Mesothelial cell of epicardium (in vitro differentiated cells): ENCODE results near the gene MYLK4. TPM values are rescaled to one million over a fixed set of nuclear protein-coding genes. Genes with fewer than 3 reads are reported as not detected.

Experiments
- DNase-seq, 2 experiments: peaks; one replicate each; pipeline ENCODE4 v3.0.0; 2021; ENCODE audit warnings: low spot score in 2 of 2; ENCODE audit not compliant: unreplicated experiment in 2 of 2
- H3K27ac Mint-ChIP-seq: 2 replicates; pipeline ENCODE4 v1.8.0; 2021; ENCODE audit warnings: mixed read lengths
- H3K27me3 Mint-ChIP-seq: 2 replicates; pipeline ENCODE4 v1.8.0; 2021; ENCODE audit warnings: low read depth, mixed read lengths
- H3K36me3 Mint-ChIP-seq: 2 replicates; pipeline ENCODE4 v1.8.0; 2021; ENCODE audit warnings: mixed read lengths
- H3K4me1 Mint-ChIP-seq: 2 replicates; pipeline ENCODE4 v1.8.0; 2021; ENCODE audit warnings: mixed read lengths
- H3K4me3 Mint-ChIP-seq: 2 replicates; pipeline ENCODE4 v1.8.0; 2021; ENCODE audit warnings: mild to moderate bottlenecking, moderate library complexity, mixed read lengths
- H3K9me3 Mint-ChIP-seq: 2 replicates; pipeline ENCODE4 v1.8.0; 2021; ENCODE audit warnings: mixed read lengths
- total RNA-seq: library from RNA; stranded (reverse); gene quantifications from 3 replicates; pipeline ENCODE4 v1.2.1, GENCODE V29; 2021
- TF ChIP-seq, protein P1 (sequence below): fragments of 200-600 bp; sonication (generic); IDR thresholded peaks from one replicate; pipeline ENCODE4 v1.5.0; 2021; ENCODE audit warnings: antibody characterized with exemption; ENCODE audit not compliant: unreplicated experiment

The MYLK4 gene
- total RNA-seq, 1 donor from 2014 or later = 0.89 TPM

DNA sequence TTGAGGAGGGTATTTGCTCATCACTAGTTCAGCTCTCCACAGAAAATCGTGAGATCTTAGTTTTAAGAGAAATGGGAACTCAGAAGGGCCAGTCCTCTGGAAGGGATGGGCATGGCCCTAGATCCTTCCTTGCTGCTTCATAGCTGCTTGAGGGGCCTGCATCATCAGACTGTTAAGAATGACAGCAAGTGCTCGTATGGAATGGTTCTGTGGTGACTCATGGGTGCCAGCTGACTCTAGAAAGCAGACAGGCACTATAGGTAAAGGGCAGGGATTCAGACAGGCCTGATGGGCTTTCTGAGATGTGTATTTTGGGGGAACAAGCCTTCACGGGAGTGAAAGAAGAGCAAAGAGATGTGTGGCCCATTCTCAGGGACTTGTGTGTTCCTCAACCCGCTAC lies 90.8 kb downstream of the MYLK4 start:
- Mint-ChIP-seq H3K27me3 (no peaks in the 10 kb centered on the region), H3K9me3 (no peaks in the 10 kb centered on the region), H3K4me3 (no peak overlapping the region), H3K36me3 (no peaks in the 10 kb centered on the region), H3K27ac (no peak overlapping the region), H3K4me1 (no peaks in the 10 kb centered on the region)
- DNase-seq = no peak
- TF ChIP-seq, protein P1, sequence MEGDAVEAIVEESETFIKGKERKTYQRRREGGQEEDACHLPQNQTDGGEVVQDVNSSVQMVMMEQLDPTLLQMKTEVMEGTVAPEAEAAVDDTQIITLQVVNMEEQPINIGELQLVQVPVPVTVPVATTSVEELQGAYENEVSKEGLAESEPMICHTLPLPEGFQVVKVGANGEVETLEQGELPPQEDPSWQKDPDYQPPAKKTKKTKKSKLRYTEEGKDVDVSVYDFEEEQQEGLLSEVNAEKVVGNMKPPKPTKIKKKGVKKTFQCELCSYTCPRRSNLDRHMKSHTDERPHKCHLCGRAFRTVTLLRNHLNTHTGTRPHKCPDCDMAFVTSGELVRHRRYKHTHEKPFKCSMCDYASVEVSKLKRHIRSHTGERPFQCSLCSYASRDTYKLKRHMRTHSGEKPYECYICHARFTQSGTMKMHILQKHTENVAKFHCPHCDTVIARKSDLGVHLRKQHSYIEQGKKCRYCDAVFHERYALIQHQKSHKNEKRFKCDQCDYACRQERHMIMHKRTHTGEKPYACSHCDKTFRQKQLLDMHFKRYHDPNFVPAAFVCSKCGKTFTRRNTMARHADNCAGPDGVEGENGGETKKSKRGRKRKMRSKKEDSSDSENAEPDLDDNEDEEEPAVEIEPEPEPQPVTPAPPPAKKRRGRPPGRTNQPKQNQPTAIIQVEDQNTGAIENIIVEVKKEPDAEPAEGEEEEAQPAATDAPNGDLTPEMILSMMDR = no peak

DNA sequence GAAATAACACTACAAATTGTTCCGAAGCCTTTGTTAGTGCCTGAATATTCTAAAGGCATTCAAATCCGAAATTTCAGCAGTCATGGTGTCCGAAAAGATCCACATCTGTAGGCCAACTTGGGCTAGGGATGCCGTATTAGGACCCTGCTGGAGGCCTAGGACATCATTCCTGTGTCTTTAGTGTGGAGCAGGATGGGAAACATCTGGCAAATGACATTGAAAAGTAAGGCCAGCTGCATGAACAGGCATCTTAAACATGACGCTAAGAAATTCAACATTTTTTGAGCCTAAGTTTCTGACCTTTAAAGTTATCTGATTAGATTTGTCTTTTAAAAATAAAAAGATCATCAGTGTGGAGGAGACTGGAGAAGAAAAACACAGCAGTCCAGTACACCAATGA lies 91.3 kb downstream of the MYLK4 start:
- Mint-ChIP-seq H3K27ac (no peak overlapping the region), H3K27me3 (no peaks in the 10 kb centered on the region), H3K4me3 (no peak overlapping the region), H3K9me3 (no peaks in the 10 kb centered on the region), H3K36me3 (no peaks in the 10 kb centered on the region), H3K4me1 (no peaks in the 10 kb centered on the region)
- TF ChIP-seq, protein P1 = no peak
- no peak for DNase-seq

DNA sequence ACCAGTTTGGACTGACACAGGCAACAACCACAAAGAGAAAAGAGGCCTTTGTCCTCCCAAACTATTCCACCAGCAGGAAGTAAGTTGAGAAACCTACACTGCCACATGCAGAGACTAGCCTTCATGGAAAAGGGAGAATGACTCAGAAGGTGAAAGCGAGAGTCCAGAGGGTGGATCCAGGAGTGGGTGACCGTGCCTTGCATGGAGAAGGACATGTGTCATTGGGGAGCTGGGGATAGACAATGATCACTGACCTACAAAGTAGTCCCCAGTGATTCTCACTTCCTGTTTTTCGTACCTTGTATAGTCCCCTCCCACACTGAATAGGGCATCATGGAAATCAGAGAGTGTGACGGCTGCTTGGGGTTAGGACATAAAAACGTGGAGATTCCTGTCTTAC lies 91.9 kb downstream of the MYLK4 start:
- H3K4me3 Mint-ChIP-seq = no peak overlapping the region
- peaks cover 1% of the 10 kb centered on the region for H3K9me3 Mint-ChIP-seq
- H3K27me3 Mint-ChIP-seq = no peaks in the 10 kb centered on the region
- H3K4me1 Mint-ChIP-seq = no peaks in the 10 kb centered on the region
- TF ChIP-seq, protein P1 = no peak
- H3K36me3 Mint-ChIP-seq = no peaks in the 10 kb centered on the region
- H3K27ac Mint-ChIP-seq = no peak overlapping the region
- no peak for DNase-seq

DNA sequence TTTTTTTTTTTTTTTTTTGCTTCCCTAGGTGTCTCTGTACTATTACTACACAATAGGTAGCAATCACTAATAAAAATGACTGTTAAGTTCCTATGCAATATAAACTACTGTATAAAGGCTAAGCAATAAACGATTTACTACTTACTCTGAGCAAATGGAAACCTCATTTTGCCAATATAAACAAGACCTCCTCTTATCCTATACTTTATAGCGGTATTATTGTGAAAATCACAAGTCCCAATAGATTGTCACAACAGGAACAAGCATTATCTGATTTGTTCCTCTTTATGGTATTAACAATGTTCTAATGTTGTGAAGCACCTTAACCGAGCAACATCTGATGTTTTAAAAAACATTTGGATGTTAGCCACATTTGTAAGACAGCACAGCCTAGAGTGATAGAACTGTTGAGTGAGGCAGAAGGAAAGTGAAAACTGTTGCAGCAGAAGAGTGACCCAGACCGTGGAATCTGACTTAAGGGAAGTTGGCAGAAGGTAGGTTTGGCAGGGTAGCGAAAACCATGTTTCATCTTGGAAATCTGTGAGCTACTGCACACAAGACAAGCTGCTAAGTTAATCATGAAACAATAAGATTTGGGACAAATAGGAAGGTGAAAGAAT lies 94.2 kb downstream of the MYLK4 start:
- Mint-ChIP-seq H3K27me3 (no peaks in the 10 kb centered on the region), H3K9me3 (peaks cover 18% of the 10 kb centered on the region), H3K4me3 (no peak overlapping the region), H3K36me3 (peaks cover 9% of the 10 kb centered on the region), H3K4me1 (no peaks in the 10 kb centered on the region), H3K27ac (no peak overlapping the region)
- no peak for DNase-seq
- TF ChIP-seq, protein P1 = no peak

DNA sequence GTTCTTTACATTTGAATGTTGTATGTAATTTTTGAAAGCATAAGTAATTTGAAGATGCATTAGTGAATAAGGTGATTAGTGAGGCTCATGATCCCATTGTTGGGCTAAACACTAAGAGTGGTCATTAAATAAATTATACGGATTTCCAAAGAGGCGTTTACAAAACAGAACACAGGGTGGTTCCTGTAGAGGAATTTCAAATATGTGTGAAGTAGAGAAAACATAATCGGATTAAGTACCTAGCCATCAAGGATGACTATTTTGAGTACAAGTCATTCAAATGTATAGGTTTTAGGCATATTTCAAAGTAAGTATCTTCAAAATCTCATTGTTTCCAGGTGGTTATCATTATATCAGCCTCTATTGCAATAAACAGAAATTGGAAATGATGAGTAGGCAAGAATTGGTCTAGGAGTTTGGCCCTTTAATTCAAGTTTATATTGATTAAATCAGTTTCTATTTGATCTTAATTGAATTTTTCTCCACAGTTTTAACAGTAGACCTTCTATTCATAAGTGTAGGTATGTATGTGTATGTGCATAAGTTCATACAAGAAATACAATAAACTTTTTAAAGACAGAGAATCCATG lies 94.8 kb downstream of the MYLK4 start:
- no peaks in the 10 kb centered on the region for H3K4me1 Mint-ChIP-seq
- H3K27ac Mint-ChIP-seq = no peak overlapping the region
- no peak overlapping the region for H3K4me3 Mint-ChIP-seq
- TF ChIP-seq, protein P1 = no peak
- no peak for DNase-seq
- peaks cover 18% of the 10 kb centered on the region for H3K9me3 Mint-ChIP-seq
- H3K36me3 Mint-ChIP-seq = peaks cover 9% of the 10 kb centered on the region
- H3K27me3 Mint-ChIP-seq = no peaks in the 10 kb centered on the region
